ENCODE results near the gene MCUR1.
"Not testable (repeated sequence)": the region's sequence is repeated elsewhere in the genome, so short reads cannot be mapped to it uniquely, and the experiment has no call there.

Gene MCUR1, protein sequence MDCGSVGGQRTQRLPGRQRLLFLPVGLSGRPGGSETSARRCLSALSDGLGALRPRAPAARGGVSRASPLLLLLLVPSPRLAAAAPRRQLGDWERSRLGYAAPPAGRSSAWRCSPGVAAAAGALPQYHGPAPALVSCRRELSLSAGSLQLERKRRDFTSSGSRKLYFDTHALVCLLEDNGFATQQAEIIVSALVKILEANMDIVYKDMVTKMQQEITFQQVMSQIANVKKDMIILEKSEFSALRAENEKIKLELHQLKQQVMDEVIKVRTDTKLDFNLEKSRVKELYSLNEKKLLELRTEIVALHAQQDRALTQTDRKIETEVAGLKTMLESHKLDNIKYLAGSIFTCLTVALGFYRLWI

DNA sequence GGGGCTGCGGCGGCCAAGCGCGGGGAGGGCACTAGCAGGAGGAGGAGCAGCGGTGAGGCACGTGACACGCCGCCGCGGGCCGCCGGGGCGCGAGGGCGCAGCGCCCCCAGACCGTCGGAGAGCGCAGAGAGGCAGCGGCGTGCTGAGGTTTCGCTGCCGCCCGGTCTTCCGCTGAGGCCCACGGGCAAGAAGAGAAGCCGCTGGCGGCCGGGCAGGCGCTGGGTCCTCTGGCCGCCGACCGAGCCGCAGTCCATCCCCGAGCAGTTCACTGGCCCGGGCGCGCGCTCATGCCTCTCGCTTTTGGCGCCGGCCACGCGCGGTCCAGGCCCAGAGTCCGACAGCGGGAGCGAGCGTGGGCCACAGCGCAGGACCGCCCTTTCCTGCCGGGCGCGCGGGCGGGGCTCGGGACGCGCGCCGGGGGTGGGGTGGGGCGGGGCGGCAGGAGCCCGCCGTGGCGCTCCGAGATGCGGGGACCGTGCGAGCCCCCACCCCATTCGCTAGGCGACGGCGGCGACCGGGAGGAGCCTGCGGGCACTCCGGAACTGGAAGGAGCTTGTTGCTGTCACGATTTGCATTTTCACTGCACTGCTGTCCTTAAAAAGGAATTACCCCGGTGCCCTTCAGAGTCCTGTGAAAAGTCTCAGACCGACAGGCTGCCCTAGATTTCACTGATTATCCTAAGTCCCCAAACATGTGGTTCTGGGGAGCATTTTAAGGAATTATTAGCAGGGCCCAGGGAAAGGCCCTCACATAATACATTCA lies at the start of gene MCUR1:
TSS of gene MCUR1 (minus strand) at position 382 of the 762 bp plus-strand sequence. CDS start at position 254, 128 bp downstream.
- peak; percentile 95 for DNase-seq (ENCODE audit: low spot score)
- in situ Hi-C loops (cut with MboI; ENCODE audit: low sequenced_read_pairs, unreplicated experiment), result no loop called here
- TF ChIP-seq CTCF (IDR thresholded peaks at IDR 0.05; ENCODE audit: borderline replicate concordance, control extremely low read depth, extremely low read depth, insufficient read depth, missing control alignments), result peak; percentile 33

- in situ Hi-C loops (cut with MboI; ENCODE audit: low sequenced_read_pairs, unreplicated experiment), result no loop called here
- TF ChIP-seq CTCF (IDR thresholded peaks at IDR 0.05; ENCODE audit: borderline replicate concordance, control extremely low read depth, extremely low read depth, insufficient read depth, missing control alignments), result no peak
- no peak for DNase-seq (ENCODE audit: low spot score)
These were observed 49.4 kb upstream of the MCUR1 start for GRCh38 chr6:13863699-13864155.

GRCh38 chr6:13860556-13861185 lies 46.3 kb upstream of the MCUR1 start:
- DNase-seq (ENCODE audit: low spot score); in situ Hi-C loops (cut with MboI; ENCODE audit: low sequenced_read_pairs, unreplicated experiment): not testable (repeated sequence)

DNA sequence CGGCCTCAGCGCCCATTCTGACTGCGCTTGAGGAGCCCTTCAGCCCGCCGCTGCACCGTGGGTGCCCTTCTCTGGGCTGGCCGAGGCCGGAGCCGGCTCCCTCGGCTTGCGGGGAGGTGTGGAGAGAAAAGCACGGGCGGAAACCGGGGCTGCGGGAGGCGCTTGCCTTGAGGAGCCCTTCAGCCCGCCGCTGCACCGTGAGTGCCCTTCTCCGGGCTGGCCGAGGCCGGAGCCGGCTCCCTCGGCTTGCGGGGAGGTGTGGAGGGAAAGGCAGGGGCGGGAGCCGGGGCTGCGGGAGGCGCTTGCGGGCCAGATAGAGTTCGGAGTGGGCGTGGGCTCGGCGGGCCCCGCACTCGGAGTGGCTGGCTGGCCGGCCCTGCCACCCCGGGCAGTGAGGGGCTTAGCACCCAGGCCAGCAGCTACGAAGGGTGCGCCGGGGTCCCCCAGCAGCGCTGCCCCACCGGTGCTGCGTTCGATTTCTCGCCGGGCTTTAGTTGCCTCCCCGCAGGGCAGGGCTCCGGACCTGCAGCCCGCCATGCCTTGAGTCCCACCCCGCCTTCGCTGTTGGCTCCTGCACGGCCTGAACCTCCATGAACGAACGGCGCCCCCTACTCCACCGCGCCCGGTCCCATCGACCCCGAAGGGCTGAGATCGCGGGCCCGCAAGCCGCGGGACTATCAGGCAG lies 45.7 kb upstream of the MCUR1 start:
- in situ Hi-C loops (cut with MboI; ENCODE audit: low sequenced_read_pairs, unreplicated experiment), result no loop called here
- no peak for TF ChIP-seq CTCF (IDR thresholded peaks at IDR 0.05; ENCODE audit: borderline replicate concordance, control extremely low read depth, extremely low read depth, insufficient read depth, missing control alignments)
- no peak for DNase-seq (ENCODE audit: low spot score)

DNA sequence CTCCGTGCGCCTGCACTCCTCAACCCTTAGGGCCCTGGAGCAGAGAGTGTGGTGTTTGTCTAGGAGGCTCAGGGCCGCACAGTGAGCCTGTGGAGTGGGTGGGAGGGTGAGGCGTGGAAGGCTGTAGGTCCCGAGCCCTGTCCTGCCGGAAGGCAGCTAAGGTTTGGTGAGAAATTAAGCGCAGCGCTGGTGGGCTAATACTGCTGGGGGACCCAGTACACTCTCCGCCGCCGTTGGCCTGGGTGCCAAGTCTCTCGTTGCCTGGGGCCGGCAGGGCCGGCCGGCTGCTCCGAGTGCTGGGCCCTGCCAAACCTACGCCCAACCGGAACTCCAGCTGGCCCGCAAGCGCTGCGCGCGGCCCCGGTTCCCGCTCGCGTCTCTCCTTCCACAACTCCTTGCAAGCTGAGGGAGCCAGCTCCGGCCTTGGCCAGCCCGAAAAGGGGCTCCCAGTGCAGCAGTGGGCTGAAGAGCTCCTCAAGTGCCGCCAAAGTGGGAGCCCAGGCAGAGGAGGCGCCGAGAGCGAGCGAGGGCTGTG lies 40.4 kb upstream of the MCUR1 start:
- no peak for TF ChIP-seq CTCF (IDR thresholded peaks at IDR 0.05; ENCODE audit: borderline replicate concordance, control extremely low read depth, extremely low read depth, insufficient read depth, missing control alignments)
- DNase-seq (ENCODE audit: low spot score), result no peak
- in situ Hi-C loops (cut with MboI; ENCODE audit: low sequenced_read_pairs, unreplicated experiment), result no loop called here

- no peak for TF ChIP-seq CTCF (IDR thresholded peaks at IDR 0.05; ENCODE audit: borderline replicate concordance, control extremely low read depth, extremely low read depth, insufficient read depth, missing control alignments)
- in situ Hi-C loops (cut with MboI; ENCODE audit: low sequenced_read_pairs, unreplicated experiment), result no loop called here
These were observed 39.5 kb upstream of the MCUR1 start for GRCh38 chr6:13853871-13854270.

More at GRCh38 chr6:13853871-13854270, 39.5 kb upstream of the MCUR1 start:
- no peak for DNase-seq (ENCODE audit: low spot score)
